SU-DHL-6 (cell line): ENCODE data around the gene PTCH1.
A peak's percentile ranks its signal among the peaks of the same experiment; 100 is the strongest.

Source experiments
- H2AFZ ChIP-seq: fragments of 200-600 bp; sonication (generic); 2 replicates; pipeline ENCODE4 v1.6.1; 2014; ENCODE audit warnings: low read depth, mild to moderate bottlenecking, moderate library complexity, mixed read lengths, antibody characterized with exemption, low read length; ENCODE audit not compliant: severe bottlenecking
- H3F3A ChIP-seq: fragments of 200-600 bp; shearing (Covaris generic); 2 replicates; pipeline ENCODE4 v1.6.0; 2016; ENCODE audit warnings: antibody characterized with exemption, mild to moderate bottlenecking; ENCODE audit not compliant: insufficient read depth
- H3K27ac ChIP-seq: fragments of 200-600 bp; sonication (generic); 2 replicates; pipeline ENCODE4 v1.5.1; 2016; ENCODE audit warnings: low read depth, mild to moderate bottlenecking, low read length, moderate library complexity, mixed read lengths
- H3K27me3 ChIP-seq: fragments of 200-600 bp; sonication (generic), shearing (Covaris generic); 2 replicates; pipeline ENCODE4 v1.6.0; 2014; ENCODE audit warnings: mild to moderate bottlenecking, low read length
- H3K36me3 ChIP-seq: fragments of 200-600 bp; sonication (generic); 2 replicates; pipeline ENCODE4 v1.6.1; 2014; ENCODE audit warnings: mild to moderate bottlenecking, low read length, mixed read lengths
- H3K4me2 ChIP-seq: fragments of 300-600, 200-600 bp; shearing (Covaris generic), sonication (generic); 2 replicates; pipeline ENCODE4 v1.6.0; 2014; ENCODE audit warnings: low read length, low read depth, mild to moderate bottlenecking; ENCODE audit not compliant: poor library complexity, severe bottlenecking
- H3K4me3 ChIP-seq: fragments of 200-600 bp; sonication (generic); 2 replicates; pipeline ENCODE4 v1.5.1; 2014; ENCODE audit warnings: antibody characterized with exemption, low read length, mild to moderate bottlenecking, mixed read lengths; ENCODE audit not compliant: insufficient read depth, poor library complexity, severe bottlenecking
- H3K79me2 ChIP-seq: fragments of 200-600 bp; sonication (generic); 2 replicates; pipeline ENCODE4 v1.6.1; 2014; ENCODE audit warnings: mild to moderate bottlenecking, low read length, moderate library complexity; ENCODE audit not compliant: insufficient read depth
- H3K9ac ChIP-seq: fragments of 200-600 bp; sonication (generic); 2 replicates; pipeline ENCODE4 v1.7.0; 2014; ENCODE audit warnings: mild to moderate bottlenecking, low read length
- H3K9me2 ChIP-seq: fragments of 200-600 bp; sonication (generic); replicated peaks from 2 replicates; pipeline ENCODE4 v1.6.1; 2014; ENCODE audit warnings: low read length; ENCODE audit not compliant: insufficient read depth
- H3K9me3 ChIP-seq: fragments of 200-600 bp; sonication (generic); 2 replicates; pipeline ENCODE4 v1.6.1; 2014; ENCODE audit warnings: low read length, mixed read lengths; ENCODE audit not compliant: insufficient read depth
- H4K20me1 ChIP-seq: fragments of 200-600 bp; sonication (generic); 2 replicates; pipeline ENCODE4 v1.6.1; 2014; ENCODE audit warnings: low read depth, mild to moderate bottlenecking, antibody characterized with exemption, low read length, moderate library complexity, mixed read lengths
- EZH2phosphoT487 ChIP-seq: fragments of 200-600 bp; sonication (generic), shearing (Covaris generic); conservative IDR thresholded peaks from 2 replicates; pipeline ENCODE4 v1.6.1; 2018; ENCODE audit warnings: mild to moderate bottlenecking, antibody characterized with exemption, low read length, moderate library complexity, mixed read lengths
- TF ChIP-seq, protein P1 (sequence below): fragments of 200-600 bp; sonication (generic); IDR thresholded peaks from one replicate; pipeline ENCODE4 v1.5.1; 2017; ENCODE audit warnings: antibody characterized with exemption, mild to moderate bottlenecking, low read length, moderate library complexity; ENCODE audit not compliant: insufficient read depth, poor library complexity, severe bottlenecking

PTCH1 gene

DNA sequence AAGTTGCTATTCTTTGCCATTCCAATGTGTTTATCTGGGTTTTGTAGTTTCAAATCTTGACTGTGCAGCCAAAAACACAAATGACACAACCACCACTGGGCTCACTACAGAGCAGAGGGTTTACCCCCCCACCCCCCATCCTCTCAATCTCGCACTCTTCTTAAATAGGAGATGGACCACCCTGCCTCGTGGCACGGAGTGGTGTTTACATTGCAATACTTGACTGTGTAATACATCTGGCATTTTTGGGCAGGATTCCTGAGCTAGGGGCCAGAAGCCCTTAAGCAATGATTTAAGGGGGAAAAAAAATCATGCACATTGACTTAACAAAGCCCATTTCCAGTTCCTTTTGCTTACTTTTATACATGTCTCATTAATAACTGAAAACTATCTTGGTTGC lies 19.0 kb downstream of the PTCH1 start:
- H3K9me3 ChIP-seq: no peaks in the 10 kb centered on the region
- peaks cover 31% of the 10 kb centered on the region for H3F3A ChIP-seq
- H3K9ac ChIP-seq: no peak overlapping the region
- TF ChIP-seq, protein P1, sequence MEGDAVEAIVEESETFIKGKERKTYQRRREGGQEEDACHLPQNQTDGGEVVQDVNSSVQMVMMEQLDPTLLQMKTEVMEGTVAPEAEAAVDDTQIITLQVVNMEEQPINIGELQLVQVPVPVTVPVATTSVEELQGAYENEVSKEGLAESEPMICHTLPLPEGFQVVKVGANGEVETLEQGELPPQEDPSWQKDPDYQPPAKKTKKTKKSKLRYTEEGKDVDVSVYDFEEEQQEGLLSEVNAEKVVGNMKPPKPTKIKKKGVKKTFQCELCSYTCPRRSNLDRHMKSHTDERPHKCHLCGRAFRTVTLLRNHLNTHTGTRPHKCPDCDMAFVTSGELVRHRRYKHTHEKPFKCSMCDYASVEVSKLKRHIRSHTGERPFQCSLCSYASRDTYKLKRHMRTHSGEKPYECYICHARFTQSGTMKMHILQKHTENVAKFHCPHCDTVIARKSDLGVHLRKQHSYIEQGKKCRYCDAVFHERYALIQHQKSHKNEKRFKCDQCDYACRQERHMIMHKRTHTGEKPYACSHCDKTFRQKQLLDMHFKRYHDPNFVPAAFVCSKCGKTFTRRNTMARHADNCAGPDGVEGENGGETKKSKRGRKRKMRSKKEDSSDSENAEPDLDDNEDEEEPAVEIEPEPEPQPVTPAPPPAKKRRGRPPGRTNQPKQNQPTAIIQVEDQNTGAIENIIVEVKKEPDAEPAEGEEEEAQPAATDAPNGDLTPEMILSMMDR: no peak
- TF ChIP-seq EZH2phosphoT487: no peak
- peaks cover 3% of the 10 kb centered on the region; the same call in 1 of the 2 replicates for H4K20me1 ChIP-seq
- H3K27me3 ChIP-seq: no peaks in the 10 kb centered on the region
- H3K4me2 ChIP-seq: no peak overlapping the region
- peaks cover 82% of the 10 kb centered on the region for H3K79me2 ChIP-seq
- H3K27ac ChIP-seq: no peak overlapping the region
- no peaks in the 10 kb centered on the region for H3K9me2 ChIP-seq
- H2AFZ ChIP-seq: no peak overlapping the region
- H3K4me3 ChIP-seq: no peak overlapping the region
- no peaks in the 10 kb centered on the region for H3K36me3 ChIP-seq

DNA sequence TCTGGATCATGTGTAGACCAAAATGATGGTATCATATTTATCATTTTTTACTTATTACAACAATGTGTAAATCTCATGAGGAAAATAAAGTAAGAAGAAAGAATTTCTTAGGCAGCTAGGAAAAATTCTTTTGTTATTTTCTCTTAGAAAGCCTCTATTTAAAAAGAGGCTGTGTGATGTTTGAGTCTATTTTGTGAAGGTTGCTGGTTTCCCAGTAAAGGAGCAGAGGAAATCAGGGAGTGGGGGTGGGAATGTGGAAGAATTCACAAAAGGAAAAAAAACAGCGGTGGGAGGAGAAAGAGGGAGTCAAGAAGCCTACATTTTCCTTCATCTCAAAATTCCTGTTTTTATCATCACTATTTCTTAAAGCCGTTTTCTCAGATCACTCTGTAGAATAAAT lies 20.1 kb downstream of the PTCH1 start:
- Histone ChIP-seq H4K20me1 (no peaks in the 10 kb centered on the region), H3K79me2 (peaks cover 82% of the 10 kb centered on the region), H3K4me2 (no peak overlapping the region), H3K27ac (no peak overlapping the region), H3K9ac (no peak overlapping the region), H3K9me2 (no peaks in the 10 kb centered on the region), H3K36me3 (no peaks in the 10 kb centered on the region), H3K4me3 (no peak overlapping the region), H2AFZ (no peak overlapping the region), H3F3A (peaks cover 31% of the 10 kb centered on the region), H3K27me3 (no peaks in the 10 kb centered on the region), H3K9me3 (no peaks in the 10 kb centered on the region)
- TF ChIP-seq, protein P1: no peak
- TF ChIP-seq EZH2phosphoT487: no peak

DNA sequence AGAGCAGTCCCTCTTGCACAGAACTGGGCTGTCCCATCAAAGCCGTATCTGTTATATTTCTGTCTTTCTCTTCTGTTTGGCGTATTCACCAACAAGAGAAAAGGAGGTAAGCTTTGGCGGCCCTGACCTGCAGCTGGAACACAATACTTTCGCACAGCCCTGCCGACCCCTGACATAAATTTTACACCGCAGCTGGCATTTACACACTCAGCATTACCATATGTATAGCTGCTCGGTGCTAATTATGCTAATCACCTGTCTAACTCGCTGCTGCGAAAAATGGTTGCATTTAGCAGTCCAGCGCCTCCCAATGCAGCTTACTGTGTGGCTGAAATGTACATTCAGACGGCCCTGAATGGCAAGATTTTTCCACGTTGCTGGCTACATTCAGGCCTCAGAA lies 20.8 kb downstream of the PTCH1 start:
- H3K9me3 ChIP-seq: no peaks in the 10 kb centered on the region
- no peaks in the 10 kb centered on the region for H3K36me3 ChIP-seq

More for the DNA sequence above, 20.8 kb downstream of the PTCH1 start:
- peaks cover 82% of the 10 kb centered on the region for H3K79me2 ChIP-seq
- peak overlapping the region; percentile 92 for H3K4me2 ChIP-seq
- TF ChIP-seq EZH2phosphoT487: no peak
- TF ChIP-seq, protein P1: no peak
- H2AFZ ChIP-seq: no peak overlapping the region
- H3K9ac ChIP-seq: no peak overlapping the region
- H3K9me2 ChIP-seq: no peaks in the 10 kb centered on the region
- H4K20me1 ChIP-seq: no peaks in the 10 kb centered on the region
- H3K4me3 ChIP-seq: no peak overlapping the region
- H3K27me3 ChIP-seq: no peaks in the 10 kb centered on the region
- peaks cover 31% of the 10 kb centered on the region for H3F3A ChIP-seq
- H3K27ac ChIP-seq: peak overlapping the region; percentile 95
